Endothelial cell of hepatic sinusoid (primary cell): Measurements from ENCODE around the gene IREB2.
"Not testable (repeated sequence)": the region's sequence is repeated elsewhere in the genome, so short reads cannot be mapped to it uniquely, and the experiment has no call there.

Source experiments
- in situ Hi-C: cut with HindIII; loops from 2 replicates; pipeline ENCODE4 v1.10.0; 2017; ENCODE audit warnings: low sequenced_read_pairs

Gene IREB2

GRCh38 chr15:78431955-78432354, 6.1 kb upstream of the IREB2 start:
- in situ Hi-C loops = no loop called here

GRCh38 chr15:78432664-78433063, 5.4 kb upstream of the IREB2 start:
- in situ Hi-C loops = no loop called here

- in situ Hi-C loops = no loop called here
Observed at GRCh38 chr15:78434134-78434533, 3.9 kb upstream of the IREB2 start.

- in situ Hi-C loops = not testable (repeated sequence)
Observed at GRCh38 chr15:78434711-78435110, 3.3 kb upstream of the IREB2 start.

- in situ Hi-C loops = no loop called here
Observed at GRCh38 chr15:78437107-78437761, 782 bp upstream of the IREB2 start.

GRCh38 chr15:78438619-78439285, 736 bp downstream of the IREB2 start:
- in situ Hi-C loops = no loop called here

- in situ Hi-C loops = no loop called here
Observed at GRCh38 chr15:78440375-78441373, 2.7 kb downstream of the IREB2 start.

- in situ Hi-C loops = no loop called here
Observed at GRCh38 chr15:78444255-78444654, 6.2 kb downstream of the IREB2 start.

GRCh38 chr15:78445875-78446274, 7.9 kb downstream of the IREB2 start:
- in situ Hi-C loops = no loop called here

GRCh38 chr15:78446551-78446950, 8.5 kb downstream of the IREB2 start:
- in situ Hi-C loops = no loop called here

GRCh38 chr15:78448441-78449219, 10.6 kb downstream of the IREB2 start:
- in situ Hi-C loops = no loop called here

- in situ Hi-C loops = no loop called here
Observed at GRCh38 chr15:78449220-78449999, 11.4 kb downstream of the IREB2 start.

GRCh38 chr15:78450285-78450858, 12.4 kb downstream of the IREB2 start:
- in situ Hi-C loops = no loop called here

GRCh38 chr15:78452485-78452884, 14.5 kb downstream of the IREB2 start:
- in situ Hi-C loops = no loop called here

- in situ Hi-C loops = no loop called here
Observed at GRCh38 chr15:78453447-78453846, 15.4 kb downstream of the IREB2 start.

GRCh38 chr15:78454992-78455391, 17.0 kb downstream of the IREB2 start:
- in situ Hi-C loops = no loop called here

GRCh38 chr15:78455749-78456148, 17.7 kb downstream of the IREB2 start:
- in situ Hi-C loops = no loop called here

- in situ Hi-C loops = no loop called here
Observed at GRCh38 chr15:78456426-78456825, 18.4 kb downstream of the IREB2 start.

GRCh38 chr15:78457101-78457500, 19.1 kb downstream of the IREB2 start:
- in situ Hi-C loops = no loop called here

- in situ Hi-C loops = no loop called here
Observed at GRCh38 chr15:78460737-78461136, 22.7 kb downstream of the IREB2 start.
